Measurements from ENCODE around the gene RCHY1.

DNA sequence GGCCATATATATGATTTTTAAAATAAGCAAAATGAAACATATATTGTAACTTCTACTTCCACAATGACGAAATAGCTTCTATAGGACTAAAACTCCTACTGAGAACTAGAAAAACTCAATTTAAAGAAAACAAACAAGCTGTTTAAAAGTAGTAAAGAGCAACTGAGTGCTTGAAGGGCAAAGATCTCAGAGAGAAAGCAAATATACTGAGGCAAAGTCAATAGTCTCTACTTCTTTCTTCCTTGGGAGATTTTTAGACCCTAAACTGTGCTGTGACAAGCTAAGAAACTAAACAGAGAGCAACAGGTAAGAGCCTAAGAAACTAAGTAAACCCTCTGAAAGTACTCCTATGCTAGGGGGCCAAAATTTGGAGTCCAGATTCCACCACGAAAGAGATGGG lies 8.6 kb downstream of the RCHY1 start:
- TF ChIP-seq, protein P1, sequence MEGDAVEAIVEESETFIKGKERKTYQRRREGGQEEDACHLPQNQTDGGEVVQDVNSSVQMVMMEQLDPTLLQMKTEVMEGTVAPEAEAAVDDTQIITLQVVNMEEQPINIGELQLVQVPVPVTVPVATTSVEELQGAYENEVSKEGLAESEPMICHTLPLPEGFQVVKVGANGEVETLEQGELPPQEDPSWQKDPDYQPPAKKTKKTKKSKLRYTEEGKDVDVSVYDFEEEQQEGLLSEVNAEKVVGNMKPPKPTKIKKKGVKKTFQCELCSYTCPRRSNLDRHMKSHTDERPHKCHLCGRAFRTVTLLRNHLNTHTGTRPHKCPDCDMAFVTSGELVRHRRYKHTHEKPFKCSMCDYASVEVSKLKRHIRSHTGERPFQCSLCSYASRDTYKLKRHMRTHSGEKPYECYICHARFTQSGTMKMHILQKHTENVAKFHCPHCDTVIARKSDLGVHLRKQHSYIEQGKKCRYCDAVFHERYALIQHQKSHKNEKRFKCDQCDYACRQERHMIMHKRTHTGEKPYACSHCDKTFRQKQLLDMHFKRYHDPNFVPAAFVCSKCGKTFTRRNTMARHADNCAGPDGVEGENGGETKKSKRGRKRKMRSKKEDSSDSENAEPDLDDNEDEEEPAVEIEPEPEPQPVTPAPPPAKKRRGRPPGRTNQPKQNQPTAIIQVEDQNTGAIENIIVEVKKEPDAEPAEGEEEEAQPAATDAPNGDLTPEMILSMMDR (IDR thresholded peaks at IDR 0.05; ENCODE audit: extremely low read depth in 1 of 2, insufficient read depth in 1 of 2, low read depth in 1 of 2, low read length in 2 of 2), result no peak
- TF ChIP-seq FOS (IDR thresholded peaks at IDR 0.05; ENCODE audit: borderline replicate concordance, insufficient read depth, low read length) (no peak), POLR2A (IDR thresholded peaks at IDR 0.05; ENCODE audit: low read depth, low read length) (no peak)

Data from endothelial cell of umbilical vein (primary cell).